Measurements from ENCODE around the gene GTF3C4.

- TF ChIP-seq CTCF (IDR thresholded peaks at IDR 0.05) (no peak), POLR2A (IDR thresholded peaks at IDR 0.05) (no peak)
Measured at GRCh38 chr9:132742821-132743311, 72.6 kb downstream of the GTF3C4 start.

All from testis (tissue), 2 donors.